Globus pallidus (tissue), 1 donor: Measurements from ENCODE around the gene MS4A5.

Experiments used
- DNase-seq: peaks from one replicate; pipeline ENCODE4 v3.0.0-alpha.2; 2015; ENCODE audit warnings: low spot score

Gene MS4A5

GRCh38 chr11:60482361-60482760 lies 53.0 kb downstream of the MS4A5 start:
- DNase-seq, result no peak

GRCh38 chr11:60485987-60486386 lies 56.6 kb downstream of the MS4A5 start:
- DNase-seq, result no peak

- DNase-seq, result no peak
Observed at GRCh38 chr11:60492488-60493009, 63.2 kb downstream of the MS4A5 start, which contains the start of gene MS4A12. TSS of gene MS4A12 (plus strand) at chr11:60492778. CDS start at chr11:60497319, 4,541 bp downstream.

- no peak for DNase-seq
Observed at GRCh38 chr11:60493454-60493853, 64.1 kb downstream of the MS4A5 start.
